HuH-7 (cell line): ENCODE data around the gene TRAPPC14.
"Not testable (repeated sequence)": the region's sequence is repeated elsewhere in the genome, so short reads cannot be mapped to it uniquely, and the experiment has no call there.

ENCODE experiments used
- DNase-seq: peaks from one replicate; pipeline ENCODE4 v3.0.0; 2011; ENCODE audit warnings: low spot score

TRAPPC14 gene

GRCh38 chr7:100158229-100159098 lies at the start of gene TRAPPC14:
Gene TRAPPC14, minus strand, starts transcription at chr7:100158723. Its CDS starts 224 bp downstream, at chr7:100158499.
- peak; percentile 97 for DNase-seq

GRCh38 chr7:100204454-100204853 lies 45.9 kb upstream of the TRAPPC14 start:
- no peak for DNase-seq

GRCh38 chr7:100200693-100201092 lies 42.2 kb upstream of the TRAPPC14 start:
- peak; percentile 45 for DNase-seq

- no peak for DNase-seq
These were observed 39.7 kb upstream of the TRAPPC14 start for GRCh38 chr7:100198266-100198665.

- not testable (repeated sequence) for DNase-seq
These were observed 37.4 kb upstream of the TRAPPC14 start for GRCh38 chr7:100195901-100196322.

- no peak for DNase-seq
These were observed 36.7 kb upstream of the TRAPPC14 start for GRCh38 chr7:100195222-100195621.

- DNase-seq = no peak
These were observed 34.4 kb upstream of the TRAPPC14 start for GRCh38 chr7:100192969-100193368.

GRCh38 chr7:100192281-100192862 lies 33.8 kb upstream of the TRAPPC14 start:
- DNase-seq = not testable (repeated sequence)

GRCh38 chr7:100191775-100192174 lies 33.3 kb upstream of the TRAPPC14 start:
- DNase-seq = no peak

- DNase-seq = no peak
These were observed 31.7 kb upstream of the TRAPPC14 start for GRCh38 chr7:100190048-100190711.

GRCh38 chr7:100189061-100189460 lies 30.5 kb upstream of the TRAPPC14 start:
- DNase-seq = no peak

GRCh38 chr7:100185726-100186125 lies 27.2 kb upstream of the TRAPPC14 start:
- DNase-seq = no peak

GRCh38 chr7:100183090-100183489 lies 24.6 kb upstream of the TRAPPC14 start:
- not testable (repeated sequence) for DNase-seq

- not testable (repeated sequence) for DNase-seq
These were observed 24.1 kb upstream of the TRAPPC14 start for GRCh38 chr7:100182616-100183015.

GRCh38 chr7:100180084-100180483 lies 21.6 kb upstream of the TRAPPC14 start:
- not testable (repeated sequence) for DNase-seq

GRCh38 chr7:100177045-100178001 lies 18.8 kb upstream of the TRAPPC14 start, which contains the start of the genes GPC2 and STAG3:
Gene GPC2, minus strand, starts transcription at chr7:100177381. Its CDS starts 182 bp downstream, at chr7:100177199.
Gene STAG3, plus strand, starts transcription at chr7:100177918. Its CDS starts 2,639 bp downstream, at chr7:100180557.
- DNase-seq = peak; percentile 94

GRCh38 chr7:100176096-100177044 lies 17.8 kb upstream of the TRAPPC14 start:
- DNase-seq = no peak

- no peak for DNase-seq
These were observed 16.9 kb upstream of the TRAPPC14 start for GRCh38 chr7:100175296-100175935.

GRCh38 chr7:100174582-100174981 lies 16.1 kb upstream of the TRAPPC14 start:
- no peak for DNase-seq
